Naive B cell (primary cell): ENCODE data around the gene CLIC3. TPM values are rescaled to one million over a fixed set of nuclear protein-coding genes. Genes with fewer than 3 reads are reported as not detected.
A peak's percentile ranks its signal among the peaks of the same experiment; 100 is the strongest.
"Not testable (repeated sequence)": the region's sequence is repeated elsewhere in the genome, so short reads cannot be mapped to it uniquely, and the experiment has no call there.

ENCODE experiments used
- ATAC-seq, 2 donors: fragments of 150-1000 bp; cut with Tn5 transposase; 2 replicates each; pipeline ENCODE4 v1.10.0; 2021; ENCODE audit warnings: low read depth in 2 of 2, mild to moderate bottlenecking in 2 of 2, moderate library complexity in 2 of 2
- DNase-seq: peaks from one replicate; pipeline ENCODE4 v3.0.0; 2022
- H3K27ac Mint-ChIP-seq, 6 donors: one replicate each; pipeline ENCODE4 v1.8.0; 2020 to 2022; ENCODE audit warnings: mild to moderate bottlenecking in 6 of 6, mixed read lengths in 6 of 6, moderate library complexity in 5 of 6, inconsistent platforms in 2 of 6
- H3K27me3 Mint-ChIP-seq, 3 donors: one replicate each; pipeline ENCODE4 v1.8.0; 2021 to 2022; ENCODE audit warnings: mixed read lengths in 3 of 3, mild to moderate bottlenecking in 1 of 3
- H3K36me3 Mint-ChIP-seq, 2 donors: one replicate each; pipeline ENCODE4 v1.8.0; 2020 to 2022; ENCODE audit warnings: mixed read lengths in 2 of 2, inconsistent platforms in 1 of 2, mild to moderate bottlenecking in 1 of 2
- H3K4me1 Mint-ChIP-seq, 3 donors: one replicate each; pipeline ENCODE4 v1.8.0; 2020 to 2022; ENCODE audit warnings: mixed read lengths in 3 of 3, inconsistent platforms in 1 of 3, mild to moderate bottlenecking in 1 of 3, moderate library complexity in 1 of 3
- H3K4me3 Mint-ChIP-seq, 8 donors: one replicate each; pipeline ENCODE4 v1.8.0; 2020 to 2022; ENCODE audit warnings: mild to moderate bottlenecking in 8 of 8, mixed read lengths in 8 of 8, moderate library complexity in 8 of 8, inconsistent platforms in 2 of 8
- H3K9me3 Mint-ChIP-seq, 7 donors: one replicate each; pipeline ENCODE4 v1.8.0; 2020 to 2022; ENCODE audit warnings: mixed read lengths in 7 of 7, mild to moderate bottlenecking in 5 of 7, inconsistent platforms in 2 of 7, moderate library complexity in 1 of 7
- polyA plus RNA-seq, 6 donors: library from polyadenylated mRNA; unstranded; fragments of 300-500 nt; fragmentation: Illumina TruSeq; gene quantifications; one replicate each; pipeline ENCODE4 v1.2.3, GENCODE V29; 2021; ENCODE audit warnings: low read depth in 6 of 6

CLIC3 gene
- polyA plus RNA-seq, 6 donors from 2014 or later = 0.82 to 2.7 (median 1.1) TPM; not detected in 1

- H3K9me3 Mint-ChIP-seq = no peaks in the 10 kb centered on the region
- ATAC-seq (no peak), DNase-seq (no peak)
- H3K4me3 Mint-ChIP-seq = no peak overlapping the region
- no peaks in the 10 kb centered on the region for H3K27me3 Mint-ChIP-seq
- no peak overlapping the region for H3K27ac Mint-ChIP-seq
- no peaks in the 10 kb centered on the region for H3K36me3 Mint-ChIP-seq
- H3K4me1 Mint-ChIP-seq = no peaks in the 10 kb centered on the region
Observed at GRCh38 chr9:137008312-137008711, 11.9 kb upstream of the CLIC3 start.

GRCh38 chr9:137007816-137008270 lies 11.5 kb upstream of the CLIC3 start:
- no peaks in the 10 kb centered on the region for H3K4me1 Mint-ChIP-seq

GRCh38 chr9:137007108-137007815 lies 10.9 kb upstream of the CLIC3 start:
- H3K4me3 Mint-ChIP-seq = no peak overlapping the region
- DNase-seq (no peak), ATAC-seq (no peak)
- no peaks in the 10 kb centered on the region for H3K36me3 Mint-ChIP-seq
- no peak overlapping the region for H3K27ac Mint-ChIP-seq
- H3K27me3 Mint-ChIP-seq = no peaks in the 10 kb centered on the region
- H3K9me3 Mint-ChIP-seq = no peaks in the 10 kb centered on the region
- H3K4me1 Mint-ChIP-seq = no peaks in the 10 kb centered on the region

More at GRCh38 chr9:137007816-137008270, 11.5 kb upstream of the CLIC3 start:
- DNase-seq (no peak), ATAC-seq (no peak)
- H3K27ac Mint-ChIP-seq = no peak overlapping the region
- H3K27me3 Mint-ChIP-seq = no peaks in the 10 kb centered on the region
- H3K9me3 Mint-ChIP-seq = no peaks in the 10 kb centered on the region
- H3K4me3 Mint-ChIP-seq = no peak overlapping the region
- no peaks in the 10 kb centered on the region for H3K36me3 Mint-ChIP-seq

- no peaks in the 10 kb centered on the region for H3K36me3 Mint-ChIP-seq
- DNase-seq (no peak), ATAC-seq (no peak)
- H3K27ac Mint-ChIP-seq = no peak overlapping the region
- H3K4me1 Mint-ChIP-seq = no peaks in the 10 kb centered on the region
- no peaks in the 10 kb centered on the region for H3K27me3 Mint-ChIP-seq
- H3K4me3 Mint-ChIP-seq = no peak overlapping the region
- H3K9me3 Mint-ChIP-seq = no peaks in the 10 kb centered on the region
Observed at GRCh38 chr9:137006116-137007003, 10.0 kb upstream of the CLIC3 start.

GRCh38 chr9:137004285-137004684 lies 7.9 kb upstream of the CLIC3 start:
- H3K9me3 Mint-ChIP-seq, DNase-seq, H3K36me3 Mint-ChIP-seq, H3K27ac Mint-ChIP-seq, H3K27me3 Mint-ChIP-seq, H3K4me3 Mint-ChIP-seq, ATAC-seq: not testable (repeated sequence)
- H3K4me1 Mint-ChIP-seq = peaks cover 7 to 17% (median 16%) of the 10 kb centered on the region in 3 donors

- Mint-ChIP-seq H3K4me3 (no peak overlapping the region), H3K27me3 (peaks cover 3 to 8% (median 4%) of the 10 kb centered on the region in 3 donors)
Observed at GRCh38 chr9:137002646-137003041, 6.3 kb upstream of the CLIC3 start.

GRCh38 chr9:137001857-137002645 lies 5.7 kb upstream of the CLIC3 start:
- H3K4me3 Mint-ChIP-seq = no peak overlapping the region
- H3K4me1 Mint-ChIP-seq = peaks cover 15 to 33% (median 31%) of the 10 kb centered on the region in 3 donors
- peak overlapping the region in 1 of 6 donors; percentile 60 for H3K27ac Mint-ChIP-seq

More at GRCh38 chr9:137002646-137003041, 6.3 kb upstream of the CLIC3 start:
- H3K9me3 Mint-ChIP-seq = no peaks in the 10 kb centered on the region
- peak overlapping the region in 1 of 6 donors; percentile 60 for H3K27ac Mint-ChIP-seq
- no peaks in the 10 kb centered on the region for H3K36me3 Mint-ChIP-seq
- peaks cover 14 to 30% (median 29%) of the 10 kb centered on the region in 3 donors for H3K4me1 Mint-ChIP-seq
- DNase-seq (no peak), ATAC-seq (no peak)

GRCh38 chr9:137000177-137000930 lies 4.0 kb upstream of the CLIC3 start:
- Mint-ChIP-seq H3K36me3 (no peaks in the 10 kb centered on the region), H3K4me1 (peaks cover 15 to 42% (median 39%) of the 10 kb centered on the region in 3 donors), H3K27me3 (peaks cover 3 to 18% (median 6%) of the 10 kb centered on the region in 3 donors), H3K9me3 (no peaks in the 10 kb centered on the region), H3K27ac (peak overlapping the region; percentile 36 to 94 (median 77)), H3K4me3 (peak overlapping the region in 7 of 8 donors; percentile 30 to 85 (median 65))
- DNase-seq = peak; percentile 55
- peak; percentile 65 to 68 for ATAC-seq

More at GRCh38 chr9:137001857-137002645, 5.7 kb upstream of the CLIC3 start:
- no peak for ATAC-seq
- Mint-ChIP-seq H3K27me3 (peaks cover 3 to 12% (median 6%) of the 10 kb centered on the region in 3 donors), H3K36me3 (no peaks in the 10 kb centered on the region), H3K9me3 (no peaks in the 10 kb centered on the region)
- DNase-seq = no peak

- Mint-ChIP-seq H3K9me3 (no peaks in the 10 kb centered on the region), H3K36me3 (no peaks in the 10 kb centered on the region), H3K27ac (peak overlapping the region in 4 of 6 donors; percentile 75 to 92 (median 90)), H3K4me3 (peak overlapping the region; percentile 42 to 82 (median 68)), H3K27me3 (peaks cover 3 to 18% (median 6%) of the 10 kb centered on the region in 3 donors), H3K4me1 (peaks cover 21 to 50% (median 47%) of the 10 kb centered on the region in 3 donors)
- ATAC-seq (no peak), DNase-seq (no peak)
Observed at GRCh38 chr9:136997830-136998234, 1.5 kb upstream of the CLIC3 start.

- DNase-seq (no peak), ATAC-seq (no peak)
- no peaks in the 10 kb centered on the region for H3K36me3 Mint-ChIP-seq
- no peaks in the 10 kb centered on the region for H3K9me3 Mint-ChIP-seq
- H3K4me3 Mint-ChIP-seq = peak overlapping the region in 7 of 8 donors; percentile 42 to 82 (median 70)
- peaks cover 3 to 18% (median 6%) of the 10 kb centered on the region in 3 donors for H3K27me3 Mint-ChIP-seq
- peak overlapping the region in 2 of 6 donors; percentile 89 to 92 for H3K27ac Mint-ChIP-seq
- H3K4me1 Mint-ChIP-seq = peaks cover 21 to 53% (median 52%) of the 10 kb centered on the region in 3 donors
Observed at GRCh38 chr9:136997371-136997770, 1.0 kb upstream of the CLIC3 start.

GRCh38 chr9:136995772-136996311 lies 526 bp downstream of the CLIC3 start:
- Mint-ChIP-seq H3K9me3 (no peaks in the 10 kb centered on the region), H3K4me1 (peaks cover 21 to 58% (median 57%) of the 10 kb centered on the region in 3 donors), H3K36me3 (no peaks in the 10 kb centered on the region), H3K27ac (peak overlapping the region in 2 of 6 donors; percentile 65 to 66), H3K4me3 (peak overlapping the region in 7 of 8 donors; percentile 33 to 68 (median 60)), H3K27me3 (peaks cover 3 to 18% (median 6%) of the 10 kb centered on the region in 3 donors)
- ATAC-seq = no peak
- DNase-seq = no peak

- no peaks in the 10 kb centered on the region for H3K36me3 Mint-ChIP-seq
- H3K4me3 Mint-ChIP-seq = no peak overlapping the region
- ATAC-seq (no peak), DNase-seq (no peak)
- H3K9me3 Mint-ChIP-seq = no peaks in the 10 kb centered on the region
- H3K27ac Mint-ChIP-seq = peak overlapping the region in 1 of 6 donors; percentile 69
- peaks cover 3 to 19% (median 6%) of the 10 kb centered on the region in 3 donors for H3K27me3 Mint-ChIP-seq
- H3K4me1 Mint-ChIP-seq = peaks cover 21 to 54% (median 53%) of the 10 kb centered on the region in 3 donors
Observed at GRCh38 chr9:136995362-136995761, 1.0 kb downstream of the CLIC3 start.
